HepG2 (cell line): ENCODE results near the gene RRP12. TPM values are rescaled to one million over a fixed set of nuclear protein-coding genes. Genes with fewer than 3 reads are reported as not detected.

ENCODE experiments used
- ASH2L ChIP-seq: fragments of 300-600, 200-600 bp; sonication (generic); IDR thresholded peaks from 2 replicates; pipeline ENCODE4 v1.7.0; 2017; ENCODE audit warnings: low read depth, mild to moderate bottlenecking, moderate library complexity, mixed read lengths, low read length; ENCODE audit not compliant: insufficient read length
- HES4 ChIP-seq: sonication (generic); formaldehyde crosslinking; IDR thresholded peaks from 2 replicates; pipeline ENCODE4 v1.9.0; 2021; ENCODE audit warnings: mild to moderate bottlenecking, missing genetic modification reagents, borderline replicate concordance
- KDM6A ChIP-seq: IDR thresholded peaks from 2 replicates; pipeline ENCODE4 v1.6.1; 2016; ENCODE audit warnings: low read depth
- MIXL1 ChIP-seq: IDR thresholded peaks from 2 replicates; pipeline ENCODE4 v1.6.1; 2016
- ONECUT2 ChIP-seq: sonication (generic); formaldehyde crosslinking; IDR thresholded peaks from 2 replicates; pipeline ENCODE4 v1.4.0; 2020; ENCODE audit warnings: missing genetic modification reagents
- PRDM10 ChIP-seq: sonication (generic); formaldehyde crosslinking; IDR thresholded peaks from 2 replicates; pipeline ENCODE4 v1.4.0; 2020; ENCODE audit warnings: low read depth, missing genetic modification reagents
- RARG ChIP-seq: sonication (generic); formaldehyde crosslinking; IDR thresholded peaks from 2 replicates; pipeline ENCODE4 v1.4.0; 2020; ENCODE audit warnings: low read depth, mild to moderate bottlenecking, missing genetic modification reagents
- RXRB ChIP-seq: IDR thresholded peaks from 2 replicates; pipeline ENCODE4 v1.6.1; 2016; ENCODE audit warnings: borderline replicate concordance, missing genetic modification reagents, missing compliant biosample characterization
- TCF7 ChIP-seq: sonication (generic); IDR thresholded peaks from 2 replicates; pipeline ENCODE4 v1.6.1; 2016; ENCODE audit warnings: antibody characterized with exemption, low read depth
- THRA ChIP-seq: sonication (generic); formaldehyde crosslinking; IDR thresholded peaks from 2 replicates; pipeline ENCODE4 v1.4.0; 2020; ENCODE audit warnings: missing genetic modification reagents, borderline replicate concordance
- TP53 ChIP-seq: sonication (generic); formaldehyde crosslinking; conservative IDR thresholded peaks from 2 replicates; pipeline ENCODE4 v1.4.0; 2020; ENCODE audit warnings: missing genetic modification reagents
- XRCC5 ChIP-seq: fragments of 200-400 bp; formaldehyde crosslinking; optimal IDR thresholded peaks from 2 replicates; pipeline ENCODE3; 2017; ENCODE audit warnings: mild to moderate bottlenecking, low read length
- ZBTB38 ChIP-seq: sonication (generic); formaldehyde crosslinking; IDR thresholded peaks from 2 replicates; pipeline ENCODE4 v1.5.1; 2020; ENCODE audit warnings: mild to moderate bottlenecking, missing genetic modification reagents
- ZKSCAN8 ChIP-seq: IDR thresholded peaks from 2 replicates; pipeline ENCODE4 v1.6.1; 2016; ENCODE audit warnings: borderline replicate concordance, missing genetic modification reagents, missing compliant biosample characterization
- ZNF12 ChIP-seq: sonication (generic); formaldehyde crosslinking; IDR thresholded peaks from 2 replicates; pipeline ENCODE4 v1.5.0; 2020; ENCODE audit warnings: missing genetic modification reagents
- ZNF3 ChIP-seq: IDR thresholded peaks from 2 replicates; pipeline ENCODE4 v1.7.0; 2017; ENCODE audit warnings: inconsistent platforms
- ZNF512B ChIP-seq: sonication (generic); formaldehyde crosslinking; IDR thresholded peaks from 2 replicates; pipeline ENCODE4 v1.5.1; 2020; ENCODE audit warnings: missing genetic modification reagents, mild to moderate bottlenecking, borderline replicate concordance
- ZNF574 ChIP-seq: sonication (generic); formaldehyde crosslinking; IDR thresholded peaks from 2 replicates; pipeline ENCODE4 v1.4.0; 2020; ENCODE audit warnings: missing genetic modification reagents
- polyA plus RNA-seq, 8 experiments: library from polyadenylated mRNA; depleted of rRNA in 3 of 8; stranded (reverse) in 7 of 8; unstranded in 1 of 8; fragments of >200 nt; fragmentation: Illumina TruSeq in 4 of 8; extraction: Trizol in 4 of 8; gene quantifications; 2 replicates each; pipeline versions ENCODE4 v1.2.1 to v1.2.3, GENCODE V29; 2011 to 2016; ENCODE audit warnings: low read depth in 4 of 8, missing spikeins in 1 of 8, mixed read lengths in 1 of 8; ENCODE audit not compliant: insufficient read depth in 1 of 8
- total RNA-seq, 5 experiments: library from RNA; depleted of rRNA; stranded (reverse); fragments of >200 nt; fragmentation: Illumina TruSeq; extraction: Trizol; gene quantifications; 2 replicates each; pipeline ENCODE4 v1.2.3, GENCODE V29; 2016; ENCODE audit warnings: low read depth in 1 of 5

The RRP12 gene
- total and polyA plus RNA-seq, 2 of the 13 experiments (the other 11 are each of a cell fraction or from before 2014, with no cell fraction given), result 13.2 to 39.4 TPM

GRCh38 chr10:97327348-97328294 lies 73.5 kb downstream of the RRP12 start (continued):
- TF ChIP-seq THRA (CRISPR knock-in tag) (peak; percentile 89), TCF7 (peak; percentile 62), ZBTB38 (CRISPR knock-in tag) (no peak), RXRB (CRISPR knock-in tag) (peak; percentile 93), XRCC5 (peak; percentile 42), ZNF12 (CRISPR knock-in tag) (0 out of 2 replicates have a peak, but pooled peaks have one; percentile 12), ZKSCAN8 (peak; percentile 83; the same call in 1 of the 2 replicates), ZNF3 (CRISPR knock-in tag) (peak; percentile 80), ASH2L (peak; percentile 72), ZNF574 (CRISPR knock-in tag) (peak; percentile 62), MIXL1 (peak; percentile 90; the same call in 1 of the 2 replicates), TP53 (CRISPR knock-in tag) (no peak), KDM6A (CRISPR knock-in tag) (peak; percentile 87), ONECUT2 (CRISPR knock-in tag) (peak; percentile 76), HES4 (CRISPR knock-in tag) (no peak), ZNF512B (no peak), PRDM10 (CRISPR knock-in tag) (peak; percentile 94), RARG (CRISPR knock-in tag) (0 out of 2 replicates have a peak, but pooled peaks have one; percentile 26)
